ENCODE results near the gene CLDN12. TPM values are rescaled to one million over a fixed set of nuclear protein-coding genes. Genes with fewer than 3 reads are reported as not detected.

CLDN12 gene
- total RNA-seq, 1 experiment from 2014 or later, result 25.5 TPM

Other genes with a start within 250 kb of the CLDN12 start
- 5.5 TPM for gene STEAP1, start 249.0 kb upstream of the CLDN12 start, total RNA-seq (2021; ENCODE audit: unreplicated experiment)
- gene STEAP2, start 191.7 kb upstream of the CLDN12 start, total RNA-seq (2021; ENCODE audit: unreplicated experiment), result 4.1 TPM
- 0.51 TPM for gene CFAP69, start 158.3 kb upstream of the CLDN12 start, total RNA-seq (2021; ENCODE audit: unreplicated experiment)
- gene FAM237B, start 82.2 kb upstream of the CLDN12 start, total RNA-seq (2021; ENCODE audit: unreplicated experiment), result not detected
- gene GTPBP10, start 56.7 kb upstream of the CLDN12 start, total RNA-seq (2021; ENCODE audit: unreplicated experiment), result 23.7 TPM
- not detected for gene PTTG1IP2, start 66.2 kb downstream of the CLDN12 start, total RNA-seq (2021; ENCODE audit: unreplicated experiment)
- gene CDK14, start 192.9 kb downstream of the CLDN12 start, total RNA-seq (2021; ENCODE audit: unreplicated experiment), result 3.0 TPM